GM12891 (cell line): ENCODE results near the gene CHRNA4.

Experiments
- DNase-seq: peaks from one replicate; pipeline ENCODE4 v3.0.0; 2011; ENCODE audit warnings: low spot score; ENCODE audit not compliant: insufficient read length
- FAIRE-seq: peaks from 2 replicates; lab custom pipeline; 2011; peaks lifted over from hg19 to GRCh38; lab: Jason Lieb, UNC
- PAX5 ChIP-seq: IDR thresholded peaks from 2 replicates; pipeline ENCODE4 v1.6.1; 2011; ENCODE audit warnings: low read length, moderate library complexity, mild to moderate bottlenecking; ENCODE audit not compliant: insufficient read depth, severe bottlenecking
- POLR2A ChIP-seq: IDR thresholded peaks from 2 replicates; pipeline ENCODE4 v1.6.1; 2011; ENCODE audit warnings: low read depth, low read length, control low read depth
- POLR2AphosphoS5 ChIP-seq: IDR thresholded peaks from 2 replicates; pipeline ENCODE4 v1.6.1; 2011; ENCODE audit warnings: low read depth, low read length, control low read depth
- POU2F2 ChIP-seq: IDR thresholded peaks from 2 replicates; pipeline ENCODE4 v1.6.1; 2011; ENCODE audit warnings: low read depth, mild to moderate bottlenecking, control low read depth, low read length, moderate library complexity
- SPI1 ChIP-seq: IDR thresholded peaks from 2 replicates; pipeline ENCODE4 v1.6.1; 2011; ENCODE audit warnings: low read depth, low read length, control low read depth
- TAF1 ChIP-seq: IDR thresholded peaks from 2 replicates; pipeline ENCODE4 v1.6.1; 2011; ENCODE audit warnings: low read depth, low read length, control low read depth

CHRNA4 gene

GRCh38 chr20:63379296-63379695 lies 18.1 kb upstream of the CHRNA4 start:
- DNase-seq (no peak), FAIRE-seq (no peak)
- no peak for TF ChIP-seq POLR2AphosphoS5
- no peak for TF ChIP-seq TAF1
- TF ChIP-seq SPI1, result no peak
- no peak for TF ChIP-seq POLR2A
- TF ChIP-seq PAX5, result no peak
- TF ChIP-seq POU2F2, result no peak

GRCh38 chr20:63378626-63379025 lies 17.5 kb upstream of the CHRNA4 start:
- FAIRE-seq (no peak), DNase-seq (no peak)
- TF ChIP-seq SPI1, result no peak

GRCh38 chr20:63377951-63378381 lies 16.8 kb upstream of the CHRNA4 start:
- FAIRE-seq (no peak), DNase-seq (no peak)
- no peak for TF ChIP-seq TAF1
- no peak for TF ChIP-seq POLR2A
- TF ChIP-seq POLR2AphosphoS5, result no peak
- no peak for TF ChIP-seq POU2F2
- TF ChIP-seq PAX5, result no peak
- no peak for TF ChIP-seq SPI1

GRCh38 chr20:63377256-63377941 lies 16.2 kb upstream of the CHRNA4 start:
- DNase-seq, result no peak
- FAIRE-seq, result no peak

GRCh38 chr20:63376283-63377250 lies 15.4 kb upstream of the CHRNA4 start:
- FAIRE-seq, result no peak
- TF ChIP-seq SPI1, result no peak
- no peak for TF ChIP-seq PAX5
- TF ChIP-seq POLR2A, result no peak
- no peak for TF ChIP-seq TAF1
- no peak for TF ChIP-seq POU2F2
- TF ChIP-seq POLR2AphosphoS5, result no peak
- DNase-seq, result no peak

More at GRCh38 chr20:63377256-63377941, 16.2 kb upstream of the CHRNA4 start:
- TF ChIP-seq PAX5, result no peak
- TF ChIP-seq SPI1, result no peak
- no peak for TF ChIP-seq TAF1

- DNase-seq (no peak), FAIRE-seq (no peak)
- TF ChIP-seq SPI1, result no peak
Measured at GRCh38 chr20:63375438-63375837, 14.3 kb upstream of the CHRNA4 start.

GRCh38 chr20:63374504-63374903 lies 13.4 kb upstream of the CHRNA4 start:
- no peak for FAIRE-seq
- TF ChIP-seq TAF1 (no peak), POLR2A (no peak), POLR2AphosphoS5 (no peak), POU2F2 (no peak), SPI1 (no peak), PAX5 (no peak)
- no peak for DNase-seq

- FAIRE-seq (no peak), DNase-seq (no peak)
- TF ChIP-seq POU2F2, result no peak
- TF ChIP-seq PAX5, result no peak
- no peak for TF ChIP-seq TAF1
- no peak for TF ChIP-seq POLR2A
Measured at GRCh38 chr20:63373996-63374395, 12.8 kb upstream of the CHRNA4 start.

GRCh38 chr20:63372971-63373885 lies 12.1 kb upstream of the CHRNA4 start:
- DNase-seq (no peak), FAIRE-seq (no peak)
- TF ChIP-seq PAX5 (no peak), SPI1 (no peak), TAF1 (no peak), POU2F2 (no peak), POLR2AphosphoS5 (no peak), POLR2A (no peak)
